ENCODE measurements around the gene FAM228B.
"Not testable (repeated sequence)": the region's sequence is repeated elsewhere in the genome, so short reads cannot be mapped to it uniquely, and the experiment has no call there.

Gene FAM228B

GRCh38 chr2:24123195-24123921, at the start of gene FAM228B, which contains the start of gene PFN4:
Gene FAM228B (plus strand): TSS chr2:24123469. CDS start chr2:24124362, 893 bp downstream.
Gene PFN4 (minus strand): TSS chr2:24123334. CDS start chr2:24122535, 799 bp downstream.
- DNase-seq, result peak; percentile 70

GRCh38 chr2:24073816-24074215, 49.5 kb upstream of the FAM228B start:
- DNase-seq, result no peak

- no peak for DNase-seq
Observed at GRCh38 chr2:24075259-24075658, 48.0 kb upstream of the FAM228B start.

DNA sequence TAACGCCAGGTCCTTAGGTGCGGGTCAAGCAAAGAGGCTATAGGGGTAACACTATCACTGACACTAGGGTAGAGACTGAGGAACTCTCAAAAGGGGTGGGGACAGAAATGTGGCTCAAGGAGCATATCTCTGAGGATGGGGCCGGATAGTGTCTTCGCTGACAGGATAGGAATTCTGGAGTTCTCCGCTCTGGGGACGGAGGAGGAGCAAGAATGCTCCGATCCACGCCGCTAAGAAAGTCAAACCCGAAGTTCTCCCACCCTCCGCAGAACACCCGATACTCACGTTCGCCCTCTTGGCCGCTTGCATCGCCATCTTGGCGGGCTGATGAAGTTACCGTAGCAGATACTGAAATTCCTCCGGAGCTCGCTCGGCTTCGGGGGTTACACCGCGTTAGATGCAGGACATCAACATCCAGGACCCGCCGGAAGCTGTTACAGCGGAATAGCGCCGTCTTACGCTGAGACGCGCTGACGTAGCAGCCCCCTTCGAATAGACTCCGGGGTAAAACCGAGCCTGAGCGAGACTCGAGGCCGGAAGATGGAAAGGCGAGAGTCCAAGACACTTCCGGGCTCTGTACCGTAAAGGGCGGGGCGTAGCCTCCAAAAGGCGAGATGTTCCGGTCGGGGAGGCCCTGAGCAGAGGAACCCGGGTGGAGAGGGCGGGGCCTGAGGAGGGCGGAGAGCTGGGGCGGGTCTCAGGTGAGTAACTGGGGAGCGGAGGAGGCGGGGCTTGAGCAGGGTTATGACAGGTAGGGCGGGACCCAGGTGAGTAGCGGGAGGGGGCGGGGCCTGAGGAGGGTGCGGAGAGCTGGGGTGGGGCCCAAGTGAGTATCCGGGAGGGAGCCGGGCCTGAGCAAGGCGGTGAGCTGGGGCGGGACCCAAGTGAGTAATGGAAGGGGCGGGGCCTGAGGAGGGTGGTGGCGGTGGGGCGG, 47.1 kb upstream of the FAM228B start, which contains the start of gene SF3B6:
TSS of gene SF3B6 (minus strand) at position 412 of the 934 bp plus-strand sequence. CDS start at position 315, 97 bp downstream.
- DNase-seq, result peak; percentile 99

DNA sequence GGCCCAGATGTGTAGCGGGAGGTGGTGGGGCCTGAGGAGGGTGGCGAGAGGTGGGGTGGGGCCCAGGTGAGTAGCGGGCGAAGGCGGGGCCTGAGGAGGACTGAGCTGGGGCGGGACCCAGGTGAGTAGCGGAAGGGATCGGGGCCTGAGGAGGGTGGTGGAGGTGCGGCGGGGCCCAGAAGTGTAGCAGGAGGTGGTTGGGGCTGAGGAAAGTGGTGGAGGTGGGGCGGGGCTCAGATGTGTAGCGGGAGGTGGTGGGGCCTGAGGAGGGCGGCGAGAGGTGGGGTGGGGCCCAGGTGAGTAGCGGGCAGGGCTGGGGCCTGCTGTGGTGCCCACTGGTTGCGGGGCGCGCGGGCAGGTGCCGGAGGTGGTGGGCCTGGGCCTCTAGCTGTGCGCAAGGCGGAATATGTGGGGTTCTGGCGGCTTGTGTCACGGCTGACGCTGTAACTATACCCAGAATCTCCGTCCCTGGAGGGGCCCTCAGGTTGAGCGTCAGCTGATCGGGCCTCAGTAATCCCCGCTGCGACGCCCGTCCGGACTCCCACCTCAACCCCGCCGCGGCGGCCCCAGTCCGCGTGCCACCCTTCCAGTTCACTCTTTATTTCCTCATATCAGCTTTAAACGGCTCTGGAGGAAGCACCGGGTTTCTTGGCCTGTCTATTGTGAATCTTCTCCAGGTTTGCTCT, 46.3 kb upstream of the FAM228B start:
- DNase-seq, result no peak

- DNase-seq, result no peak
Observed at GRCh38 chr2:24077535-24077877, 45.8 kb upstream of the FAM228B start.

DNA sequence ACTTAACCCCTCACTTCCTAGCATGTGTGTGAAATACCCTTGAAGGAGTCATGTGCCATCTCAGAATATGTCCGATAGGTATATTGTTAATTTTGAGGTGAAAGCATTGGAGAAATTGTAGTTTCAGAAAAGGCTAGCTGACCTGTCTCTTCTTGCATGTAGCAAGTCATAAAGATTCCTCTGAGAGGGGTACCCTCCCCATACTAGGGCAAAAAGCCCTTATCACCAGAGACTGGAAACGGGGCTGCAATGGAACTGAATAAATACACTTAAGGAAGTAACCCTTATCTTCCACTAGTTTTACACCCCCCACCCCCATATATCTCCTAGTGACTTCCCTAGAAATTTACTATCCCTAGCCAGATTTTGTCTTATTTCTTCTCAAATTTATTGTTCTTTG, 45.4 kb upstream of the FAM228B start:
- DNase-seq, result no peak

DNA sequence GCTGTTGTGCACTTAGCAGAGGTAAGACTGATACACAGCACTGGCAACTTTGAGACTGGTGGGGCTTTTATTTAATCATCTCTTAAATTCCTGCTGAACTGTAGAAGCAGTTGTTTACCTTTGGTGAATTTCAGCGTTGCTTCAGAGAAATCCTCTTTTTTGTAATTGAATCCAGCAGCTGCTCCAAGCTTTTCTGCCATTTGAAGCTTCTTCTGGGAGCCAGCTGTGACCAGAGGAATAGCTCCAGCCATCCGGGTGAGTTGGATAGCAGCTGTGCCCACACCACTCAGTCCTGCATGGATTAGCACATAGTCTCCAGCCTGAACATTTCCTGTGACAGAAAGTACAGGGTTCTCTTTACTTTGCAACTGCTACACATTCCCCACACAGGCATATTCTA, 42.6 kb upstream of the FAM228B start:
- no peak for DNase-seq

- no peak for DNase-seq
Observed at GRCh38 chr2:24082787-24083566, 40.3 kb upstream of the FAM228B start.

- peak; percentile 63 for DNase-seq
Observed at GRCh38 chr2:24083567-24084385, 39.5 kb upstream of the FAM228B start.

DNA sequence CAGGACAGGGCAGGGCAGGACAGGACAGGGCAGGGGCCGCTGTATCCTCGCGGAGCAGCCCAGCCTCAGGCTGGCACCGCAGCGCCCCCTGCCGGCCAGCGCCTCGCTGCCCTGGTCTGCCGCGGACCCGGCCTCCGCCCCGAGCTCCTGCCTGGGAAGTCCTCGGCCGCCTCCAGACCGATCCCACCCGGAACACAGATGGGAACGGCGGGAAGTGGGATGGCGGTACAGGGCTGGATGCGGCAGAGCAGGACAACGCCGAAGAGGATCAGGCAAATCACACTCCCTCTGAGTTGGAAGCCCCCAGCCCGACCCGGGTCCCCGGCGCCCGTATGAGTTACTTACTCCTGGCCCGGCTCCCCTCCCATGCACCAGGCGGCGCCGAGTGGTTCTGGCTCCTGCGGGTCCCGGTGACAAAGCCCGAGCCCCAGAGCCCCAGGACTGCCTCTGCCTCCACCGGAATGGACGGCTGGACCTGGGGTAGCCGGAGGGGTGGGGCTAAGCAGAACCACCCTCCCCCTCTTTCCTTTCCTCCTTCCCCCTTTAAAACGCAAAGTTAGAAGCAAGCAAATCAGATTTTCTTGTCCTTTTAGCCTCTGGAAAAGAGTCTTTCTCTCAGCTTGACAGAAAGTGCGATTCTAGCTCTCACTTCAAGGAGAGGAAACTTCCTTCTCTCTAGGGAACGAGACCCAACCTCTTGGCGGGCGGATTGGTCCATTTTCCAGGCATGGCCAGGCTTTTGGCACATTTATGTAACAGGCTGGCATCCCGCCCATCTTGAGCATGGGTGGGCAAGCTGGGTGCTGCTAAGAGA, 38.7 kb upstream of the FAM228B start, which contains the start of gene TP53I3:
TSS of gene TP53I3 (minus strand) at position 449 of the 814 bp plus-strand sequence. CDS start 508 bp downstream, outside the sequence.
- DNase-seq, result peak; percentile 71

DNA sequence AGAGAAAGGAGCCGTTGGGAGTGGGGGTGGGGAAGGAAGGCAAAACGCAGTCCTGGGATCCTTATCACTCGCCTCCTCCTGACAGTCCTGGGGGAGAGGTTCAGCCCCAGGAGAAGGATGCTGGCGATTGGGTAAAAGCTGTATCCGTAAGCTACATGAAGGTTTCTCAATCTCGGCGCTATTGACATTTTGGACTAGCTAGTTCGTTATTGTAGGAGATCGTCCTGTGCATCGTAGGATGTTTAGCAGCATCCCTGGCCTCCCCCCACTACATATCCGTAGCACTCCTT, 38.1 kb upstream of the FAM228B start:
- DNase-seq, result no peak

- no peak for DNase-seq
Observed at GRCh38 chr2:24086241-24086640, 37.0 kb upstream of the FAM228B start.

DNA sequence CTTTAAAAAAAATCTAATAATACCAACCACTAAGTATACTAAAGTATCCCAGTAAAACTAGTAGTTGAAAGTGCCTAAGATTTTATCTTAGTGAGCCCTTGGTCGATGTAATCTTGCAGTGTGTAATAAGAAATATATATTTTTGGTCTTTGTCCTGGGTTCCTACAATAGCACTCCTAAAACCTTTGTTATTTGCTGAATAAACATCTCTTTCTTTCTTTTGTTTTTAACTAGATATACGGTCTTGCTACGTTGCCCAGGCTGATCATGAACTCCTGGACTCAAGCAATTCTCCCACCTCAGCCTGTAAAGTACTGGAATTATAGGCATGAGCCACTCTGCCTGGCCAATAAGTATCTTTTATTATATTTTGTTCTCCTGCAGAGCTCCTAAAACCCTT, 36.2 kb upstream of the FAM228B start:
- DNase-seq, result no peak

DNA sequence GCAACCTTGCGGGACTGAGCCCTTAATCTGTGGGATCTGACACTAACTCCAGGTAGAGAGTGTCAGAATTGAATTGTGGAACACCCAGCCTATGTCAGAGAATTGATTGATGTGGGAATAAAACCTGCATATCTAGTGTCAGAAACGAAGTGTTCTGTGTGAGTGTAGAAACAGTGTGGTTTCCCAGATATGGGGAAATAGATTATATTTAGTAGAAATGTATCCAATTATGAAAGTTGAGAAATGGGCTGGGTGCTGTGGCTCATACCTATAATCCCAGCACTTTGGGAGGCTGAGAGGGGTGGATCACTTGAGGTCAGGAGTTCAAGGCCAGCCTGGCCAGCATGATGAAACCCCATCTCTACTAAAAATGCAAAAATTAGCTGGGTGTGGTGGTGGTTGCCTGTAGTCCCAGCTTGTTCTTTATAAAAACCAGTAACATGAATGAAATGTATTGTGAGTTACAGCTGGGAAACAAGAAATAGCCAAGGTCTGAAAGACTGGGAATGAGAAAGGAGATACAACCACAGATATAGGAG, 34.4 kb upstream of the FAM228B start:
- no peak for DNase-seq

GRCh38 chr2:24093270-24093669, 30.0 kb upstream of the FAM228B start:
- DNase-seq, result not testable (repeated sequence)

- not testable (repeated sequence) for DNase-seq
Observed at GRCh38 chr2:24095171-24095677, 28.0 kb upstream of the FAM228B start.

GRCh38 chr2:24100732-24101131, 22.5 kb upstream of the FAM228B start:
- not testable (repeated sequence) for DNase-seq

GRCh38 chr2:24101992-24102391, 21.3 kb upstream of the FAM228B start:
- DNase-seq, result no peak

GRCh38 chr2:24102677-24103076, 20.6 kb upstream of the FAM228B start:
- no peak for DNase-seq

All from DMS153 (cell line).